Measurements from ENCODE around the gene MYL5.

GRCh38 chr4:708631-708933 lies 34.2 kb downstream of the MYL5 start:
- TF ChIP-seq POLR2A (IDR thresholded peaks at IDR 0.05; ENCODE audit: low read depth, low read length) = no peak
- no peak for TF ChIP-seq POLR2AphosphoS5 (IDR thresholded peaks at IDR 0.05; ENCODE audit: low read depth, low read length)
- no peak for TF ChIP-seq TAF1 (IDR thresholded peaks at IDR 0.05; ENCODE audit: borderline replicate concordance, low read depth, low read length)

Data from GM12892 (cell line).